BE2C (cell line): ENCODE data around the gene MIPOL1.
A peak's percentile ranks its signal among the peaks of the same experiment; 100 is the strongest.
"Not testable (repeated sequence)": the region's sequence is repeated elsewhere in the genome, so short reads cannot be mapped to it uniquely, and the experiment has no call there.

Source experiments
- DNase-seq: peaks from one replicate; pipeline ENCODE4 v3.0.0-alpha.2; 2020
- H3K27me3 ChIP-seq: fragments of 250-450 bp; sonication (Bioruptor Pico); 2 replicates; pipeline ENCODE4 v1.5.1; 2020; ENCODE audit warnings: mild to moderate bottlenecking
- H3K36me3 ChIP-seq: fragments of 250-450 bp; sonication (Bioruptor Pico); 2 replicates; pipeline ENCODE4 v1.5.1; 2020; ENCODE audit warnings: mild to moderate bottlenecking
- H3K4me1 ChIP-seq: fragments of 250-450 bp; sonication (Bioruptor Pico); 2 replicates; pipeline ENCODE4 v1.5.1; 2020
- H3K4me3 ChIP-seq: 2 replicates; pipeline ENCODE4 v1.5.1; 2011; ENCODE audit warnings: low read depth, low read length
- H3K9me3 ChIP-seq: fragments of 250-450 bp; sonication (Bioruptor Pico); 2 replicates; pipeline ENCODE4 v1.5.1; 2020
- TF ChIP-seq, protein P1 (sequence below): IDR thresholded peaks from 2 replicates; pipeline ENCODE4 v1.5.1; 2012; ENCODE audit warnings: mild to moderate bottlenecking, low read depth, low read length

MIPOL1 gene

DNA sequence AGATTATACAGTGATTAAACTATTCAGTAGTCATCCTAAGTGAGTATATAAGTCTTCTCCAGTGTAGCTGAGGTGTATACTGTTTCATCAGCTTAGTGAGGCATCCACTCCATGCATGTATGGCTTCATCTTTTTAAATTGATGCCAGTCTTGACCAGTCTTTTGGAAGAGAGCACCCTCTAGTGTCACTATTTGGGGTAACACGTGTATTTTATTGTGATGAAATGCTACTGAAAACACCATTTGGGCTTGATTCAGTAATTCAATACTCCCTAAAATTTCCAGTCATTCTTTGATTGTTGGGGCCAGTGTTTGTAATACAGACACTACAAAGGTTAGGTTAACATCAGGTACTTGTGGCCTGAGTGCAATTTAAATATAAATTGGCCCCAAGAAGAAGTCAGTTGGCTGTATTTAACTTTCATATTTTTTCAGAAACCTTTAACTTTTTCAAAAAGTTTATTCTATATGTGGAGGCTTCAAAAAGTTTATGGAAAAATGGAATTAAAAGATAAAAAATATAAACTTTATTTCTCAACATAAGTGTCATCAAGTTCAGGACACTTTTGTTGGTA, 35.3 kb downstream of the MIPOL1 start:
- no peak for DNase-seq
- Histone ChIP-seq H3K27me3 (no peaks in the 10 kb centered on the region; the same call in 1 of the 2 replicates), H3K9me3 (no peaks in the 10 kb centered on the region), H3K4me3 (no peak overlapping the region), H3K36me3 (no peaks in the 10 kb centered on the region), H3K4me1 (no peaks in the 10 kb centered on the region)
- TF ChIP-seq, protein P1, sequence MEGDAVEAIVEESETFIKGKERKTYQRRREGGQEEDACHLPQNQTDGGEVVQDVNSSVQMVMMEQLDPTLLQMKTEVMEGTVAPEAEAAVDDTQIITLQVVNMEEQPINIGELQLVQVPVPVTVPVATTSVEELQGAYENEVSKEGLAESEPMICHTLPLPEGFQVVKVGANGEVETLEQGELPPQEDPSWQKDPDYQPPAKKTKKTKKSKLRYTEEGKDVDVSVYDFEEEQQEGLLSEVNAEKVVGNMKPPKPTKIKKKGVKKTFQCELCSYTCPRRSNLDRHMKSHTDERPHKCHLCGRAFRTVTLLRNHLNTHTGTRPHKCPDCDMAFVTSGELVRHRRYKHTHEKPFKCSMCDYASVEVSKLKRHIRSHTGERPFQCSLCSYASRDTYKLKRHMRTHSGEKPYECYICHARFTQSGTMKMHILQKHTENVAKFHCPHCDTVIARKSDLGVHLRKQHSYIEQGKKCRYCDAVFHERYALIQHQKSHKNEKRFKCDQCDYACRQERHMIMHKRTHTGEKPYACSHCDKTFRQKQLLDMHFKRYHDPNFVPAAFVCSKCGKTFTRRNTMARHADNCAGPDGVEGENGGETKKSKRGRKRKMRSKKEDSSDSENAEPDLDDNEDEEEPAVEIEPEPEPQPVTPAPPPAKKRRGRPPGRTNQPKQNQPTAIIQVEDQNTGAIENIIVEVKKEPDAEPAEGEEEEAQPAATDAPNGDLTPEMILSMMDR = peak; percentile 70

DNA sequence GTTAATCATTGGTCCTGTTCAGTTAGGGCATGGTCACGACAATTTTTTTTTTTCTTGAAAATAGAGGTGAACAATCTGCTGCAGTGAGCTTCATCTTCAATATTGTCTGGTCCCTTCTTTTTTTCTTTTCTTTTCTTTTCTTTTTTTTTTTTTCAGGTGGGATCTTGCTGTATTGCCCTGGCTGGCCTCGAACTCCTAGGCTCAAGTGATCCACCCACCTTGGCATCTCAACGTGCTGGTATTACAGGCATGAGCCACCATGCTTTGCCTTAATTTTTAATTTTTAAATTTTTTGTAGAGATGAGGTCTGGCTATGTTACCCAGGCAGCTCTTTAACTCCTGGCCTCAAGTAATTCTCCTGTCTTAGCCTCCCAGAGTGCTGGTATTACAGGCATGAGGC, 36.5 kb downstream of the MIPOL1 start:
- H3K4me3 ChIP-seq = no peak overlapping the region
- no peaks in the 10 kb centered on the region for H3K36me3 ChIP-seq
- TF ChIP-seq, protein P1 = no peak
- no peak for DNase-seq
- no peaks in the 10 kb centered on the region for H3K9me3 ChIP-seq
- H3K4me1 ChIP-seq = no peaks in the 10 kb centered on the region
- H3K27me3 ChIP-seq = no peaks in the 10 kb centered on the region; the same call in 1 of the 2 replicates

- H3K4me1 ChIP-seq, H3K27me3 ChIP-seq, DNase-seq, H3K4me3 ChIP-seq, H3K9me3 ChIP-seq, H3K36me3 ChIP-seq: not testable (repeated sequence)
Observed at GRCh38 chr14:37236044-37236443, 38.3 kb downstream of the MIPOL1 start.

DNA sequence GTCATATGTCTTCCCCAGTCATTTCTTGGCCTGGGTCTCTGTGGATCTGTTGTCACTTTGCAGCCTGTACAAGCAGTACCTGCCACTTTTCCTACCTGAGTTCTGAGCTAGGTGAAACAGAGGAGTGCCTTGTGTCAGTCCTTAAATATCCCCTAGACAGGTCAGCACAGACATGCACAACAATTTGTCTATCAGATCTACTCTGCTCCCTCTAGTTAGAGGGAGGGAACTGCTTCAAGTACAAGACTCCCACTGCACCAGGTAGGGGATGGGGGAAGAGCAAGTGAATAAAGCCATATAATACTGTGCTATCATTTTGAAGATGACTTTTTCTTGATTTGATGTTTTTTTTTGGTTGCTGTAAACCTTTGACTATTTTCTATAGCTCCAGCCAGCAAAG, 39.4 kb downstream of the MIPOL1 start:
- TF ChIP-seq, protein P1 = no peak
- no peak for DNase-seq
- H3K4me1 ChIP-seq = no peaks in the 10 kb centered on the region
- H3K27me3 ChIP-seq = no peaks in the 10 kb centered on the region; the same call in 1 of the 2 replicates
- no peaks in the 10 kb centered on the region for H3K36me3 ChIP-seq
- H3K4me3 ChIP-seq = no peak overlapping the region
- no peaks in the 10 kb centered on the region for H3K9me3 ChIP-seq

DNA sequence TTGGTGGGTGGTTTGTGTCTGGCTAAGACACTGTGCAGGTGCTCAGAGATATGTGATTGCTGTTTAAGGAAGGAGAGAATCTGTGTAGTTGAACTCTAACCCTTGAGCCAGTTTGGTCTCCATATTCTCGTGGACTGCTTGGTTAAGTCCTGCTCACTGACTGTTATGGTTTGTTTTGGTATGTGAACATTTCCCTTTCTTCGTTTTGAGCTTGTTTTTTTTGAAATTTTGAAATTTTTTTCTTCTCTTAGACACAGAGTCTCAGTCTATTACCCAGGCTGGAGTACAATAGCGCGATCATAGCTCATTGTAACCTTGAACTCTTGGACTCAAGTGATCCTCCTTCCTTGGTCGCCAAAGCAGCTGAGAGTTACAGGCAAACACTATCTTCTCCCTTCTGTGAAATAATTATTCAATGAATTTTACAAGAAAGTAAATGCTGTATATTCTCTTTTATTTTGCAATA, 40.0 kb downstream of the MIPOL1 start:
- TF ChIP-seq, protein P1 = no peak
- no peaks in the 10 kb centered on the region for H3K27me3 ChIP-seq

DNA sequence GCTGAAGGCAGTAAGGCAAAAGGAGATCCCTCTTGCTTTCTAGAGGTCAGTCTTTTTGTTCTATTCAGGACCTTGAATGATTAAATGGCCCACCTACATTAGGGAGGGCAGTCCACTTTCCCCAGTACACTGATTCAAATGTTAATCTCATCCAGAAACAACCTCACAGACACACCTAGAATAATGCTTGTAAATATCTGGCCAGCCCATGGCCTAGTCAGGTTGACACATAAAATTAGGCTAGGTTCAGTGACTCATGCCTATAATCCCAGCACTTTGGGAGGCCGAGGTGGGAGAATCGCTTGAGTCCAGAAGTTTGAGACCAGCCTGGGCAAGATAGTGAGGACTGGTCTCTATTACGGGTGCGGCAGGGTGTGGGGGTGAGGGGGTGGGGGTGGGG, 43.5 kb downstream of the MIPOL1 start:
- H3K4me1 ChIP-seq = no peaks in the 10 kb centered on the region
- H3K9me3 ChIP-seq = no peaks in the 10 kb centered on the region
- H3K36me3 ChIP-seq = no peaks in the 10 kb centered on the region
- TF ChIP-seq, protein P1 = no peak
- no peak for DNase-seq
- H3K4me3 ChIP-seq = no peak overlapping the region
- H3K27me3 ChIP-seq = no peaks in the 10 kb centered on the region

More for the DNA sequence above, 40.0 kb downstream of the MIPOL1 start:
- Histone ChIP-seq H3K9me3 (no peaks in the 10 kb centered on the region), H3K4me1 (no peaks in the 10 kb centered on the region), H3K4me3 (no peak overlapping the region), H3K36me3 (no peaks in the 10 kb centered on the region)
- no peak for DNase-seq
